GM23338 (cell line): ENCODE results near the gene CSRP2. TPM values are rescaled to one million over a fixed set of nuclear protein-coding genes. Genes with fewer than 3 reads are reported as not detected.

Experiments used
- ATAC-seq: fragments of 200-7000 bp; cut with Tn5 transposase; 3 replicates; pipeline ENCODE4 v1.9.1; 2020
- DNase-seq: peaks from one replicate; pipeline ENCODE4 v3.0.0-alpha.2; 2015; ENCODE audit warnings: low spot score
- H2AFZ ChIP-seq: fragments of 200-600 bp; sonication (generic); 2 replicates; pipeline ENCODE4 v1.8.0; 2016; ENCODE audit warnings: antibody characterized with exemption, mild to moderate bottlenecking, moderate library complexity
- H3F3A ChIP-seq: fragments of 200-600 bp; sonication (generic); replicated peaks from 2 replicates; pipeline ENCODE4 v1.8.0; 2017; ENCODE audit warnings: antibody characterized with exemption, mixed run types, low read depth
- H3K27ac ChIP-seq: fragments of 200-600 bp; sonication (generic); 2 replicates; pipeline ENCODE4 v1.6.1; 2016; ENCODE audit warnings: low read depth
- H3K27me3 ChIP-seq: fragments of 200-600 bp; sonication (generic); 2 replicates; pipeline ENCODE4 v1.8.0; 2016; ENCODE audit warnings: mild to moderate bottlenecking, mixed run types, moderate library complexity; ENCODE audit not compliant: insufficient read depth
- H3K36me3 ChIP-seq: fragments of 200-600 bp; sonication (generic); 2 replicates; pipeline ENCODE4 v1.8.0; 2016; ENCODE audit warnings: mild to moderate bottlenecking; ENCODE audit not compliant: insufficient read depth
- H3K4me1 ChIP-seq: fragments of 200-600 bp; sonication (generic); 2 replicates; pipeline ENCODE4 v1.8.0; 2016; ENCODE audit warnings: mild to moderate bottlenecking, moderate library complexity; ENCODE audit not compliant: insufficient read depth
- H3K4me2 ChIP-seq: fragments of 200-600 bp; sonication (generic); 2 replicates; pipeline ENCODE4 v1.7.1; 2017; ENCODE audit warnings: mixed run types
- H3K4me3 ChIP-seq: fragments of 200-600 bp; sonication (generic); 2 replicates; pipeline ENCODE4 v1.6.1; 2016; ENCODE audit warnings: mixed run types
- H3K79me2 ChIP-seq: fragments of 200-600 bp; sonication (generic); replicated peaks from 2 replicates; pipeline ENCODE4 v1.8.0; 2017; ENCODE audit warnings: mild to moderate bottlenecking; ENCODE audit not compliant: insufficient read depth
- H3K9me2 ChIP-seq: fragments of 200-600 bp; sonication (generic); 2 replicates; pipeline ENCODE4 v1.8.0; 2017; ENCODE audit not compliant: insufficient read depth
- H4K20me1 ChIP-seq: fragments of 200-600 bp; sonication (generic); replicated peaks from 2 replicates; pipeline ENCODE4 v1.8.0; 2017; ENCODE audit warnings: mild to moderate bottlenecking; ENCODE audit not compliant: insufficient read depth
- H3K27ac Mint-ChIP-seq: 2 replicates; pipeline ENCODE4 v1.8.0; 2020; ENCODE audit warnings: inconsistent platforms, mild to moderate bottlenecking, moderate library complexity, mixed read lengths
- H3K27me3 Mint-ChIP-seq: 3 replicates; pipeline ENCODE4 v1.8.0; 2022; ENCODE audit warnings: low read depth, mild to moderate bottlenecking, moderate library complexity, mixed read lengths, inconsistent platforms; ENCODE audit not compliant: insufficient read depth, poor library complexity
- H3K36me3 Mint-ChIP-seq: 3 replicates; pipeline ENCODE4 v1.8.0; 2021; ENCODE audit warnings: low read depth, mild to moderate bottlenecking, inconsistent platforms, moderate library complexity, mixed read lengths
- H3K4me1 Mint-ChIP-seq: 3 replicates; pipeline ENCODE4 v1.8.0; 2020; ENCODE audit warnings: mild to moderate bottlenecking, inconsistent platforms, mixed read lengths
- H3K4me3 Mint-ChIP-seq: 3 replicates; pipeline ENCODE4 v1.8.0; 2021; ENCODE audit warnings: moderate library complexity, mild to moderate bottlenecking, inconsistent platforms, mixed read lengths
- H3K9me3 Mint-ChIP-seq: 3 replicates; pipeline ENCODE4 v1.8.0; 2020; ENCODE audit warnings: moderate library complexity, mild to moderate bottlenecking, inconsistent platforms, mixed read lengths
- CREB1 ChIP-seq: fragments of 250-450 bp; sonication (Bioruptor Pico); IDR thresholded peaks from 2 replicates; pipeline ENCODE4 v1.5.0; 2020; ENCODE audit warnings: low read depth, mild to moderate bottlenecking, moderate library complexity
- CTCF ChIP-seq, 2 experiments: fragments of 200-600 bp in 1 of 2; sonication (generic) in 1 of 2; conservative IDR thresholded peaks; 2 replicates each; pipeline versions ENCODE4 v1.5.1 to v1.6.1; 2016 to 2017; ENCODE audit warnings: antibody characterized with exemption in 2 of 2, low read depth in 2 of 2, mild to moderate bottlenecking in 2 of 2, moderate library complexity in 1 of 2
- EZH2 ChIP-seq: fragments of 200-600 bp; sonication (generic); IDR thresholded peaks from one replicate; pipeline ENCODE4 v1.8.0; 2017; ENCODE audit warnings: antibody characterized with exemption, mild to moderate bottlenecking, low read depth; ENCODE audit not compliant: unreplicated experiment
- EZH2phosphoT487 ChIP-seq: fragments of 200-600 bp; sonication (generic); IDR thresholded peaks from one replicate; pipeline ENCODE4 v1.8.1; 2018; ENCODE audit warnings: antibody characterized with exemption; ENCODE audit not compliant: unreplicated experiment
- JUNB ChIP-seq: IDR thresholded peaks from one replicate; pipeline ENCODE4 v1.6.1; 2016; ENCODE audit warnings: antibody characterized with exemption; ENCODE audit not compliant: unreplicated experiment
- NANOG ChIP-seq: IDR thresholded peaks from 2 replicates; pipeline ENCODE4 v1.6.1; 2016; ENCODE audit warnings: antibody characterized with exemption, borderline replicate concordance
- POLR2AphosphoS5 ChIP-seq: IDR thresholded peaks from 2 replicates; pipeline ENCODE4 v1.6.1; 2016; ENCODE audit warnings: antibody characterized with exemption, low read depth
- REST ChIP-seq: IDR thresholded peaks from one replicate; pipeline ENCODE4 v1.6.1; 2018; ENCODE audit warnings: antibody characterized with exemption; ENCODE audit not compliant: unreplicated experiment
- STAT1 ChIP-seq: IDR thresholded peaks from one replicate; pipeline ENCODE4 v1.6.1; 2016; ENCODE audit warnings: antibody characterized with exemption; ENCODE audit not compliant: unreplicated experiment
- ZNF331 ChIP-seq: fragments of 250-450 bp; sonication (Bioruptor Pico); IDR thresholded peaks from 2 replicates; pipeline ENCODE4 v1.5.0; 2020; ENCODE audit warnings: low read depth, mild to moderate bottlenecking, moderate library complexity
- polyA plus RNA-seq: library from polyadenylated mRNA; unstranded; fragments of >200 nt; fragmentation: Nextera tagmentation; extraction: Ambion mirVana; gene quantifications from 2 replicates; pipeline ENCODE4 v1.2.1, GENCODE V29; 2016
- total RNA-seq: library from RNA; depleted of rRNA; stranded (reverse); fragments of >200 nt; shearing (Covaris generic); gene quantifications from 2 replicates; pipeline ENCODE4 v1.2.3, GENCODE V29; 2014

CSRP2 gene
- total and polyA plus RNA-seq, 2 experiments from 2014 or later: 166 to 315 TPM

GRCh38 chr12:76852106-76852505 lies 26.7 kb downstream of the CSRP2 start:
- ATAC-seq: no peak
- no peaks in the 10 kb centered on the region for H3K79me2 ChIP-seq
- H3K9me2 ChIP-seq: no peaks in the 10 kb centered on the region
- no peak overlapping the region for H3K27ac Mint-ChIP-seq
- H3K4me3 ChIP-seq: no peak overlapping the region
- H3K36me3 Mint-ChIP-seq: peaks cover 24% of the 10 kb centered on the region
- H3K27me3 Mint-ChIP-seq: no peaks in the 10 kb centered on the region
- no peaks in the 10 kb centered on the region; the same call in 1 of the 2 replicates for H4K20me1 ChIP-seq
- no peak overlapping the region for H3K27ac ChIP-seq
- no peak overlapping the region for H2AFZ ChIP-seq
- TF ChIP-seq EZH2phosphoT487 (no peak), CTCF (conservative IDR thresholded peaks at IDR 0.05; ENCODE audit: low read depth in 2 of 2) (no peak), JUNB (no peak), REST (no peak), STAT1 (no peak), ZNF331 (no peak)
- no peaks in the 10 kb centered on the region for H3K9me3 Mint-ChIP-seq
- H3K36me3 ChIP-seq: peaks cover 2% of the 10 kb centered on the region; the same call in 1 of the 2 replicates
- H3K27me3 ChIP-seq: no peaks in the 10 kb centered on the region
- no peak overlapping the region for H3K4me2 ChIP-seq
- H3K4me1 ChIP-seq: no peaks in the 10 kb centered on the region
- H3K4me1 Mint-ChIP-seq: no peaks in the 10 kb centered on the region; the same call in 2 of the 3 replicates
- H3K4me3 Mint-ChIP-seq: no peak overlapping the region
- no peaks in the 10 kb centered on the region for H3F3A ChIP-seq
- DNase-seq: no peak

- no peaks in the 10 kb centered on the region for H3K27me3 ChIP-seq
- Mint-ChIP-seq H3K27ac (no peak overlapping the region), H3K4me1 (no peaks in the 10 kb centered on the region), H3K36me3 (peaks cover 11% of the 10 kb centered on the region; the same call in 1 of the 3 replicates), H3K9me3 (no peaks in the 10 kb centered on the region), H3K27me3 (no peaks in the 10 kb centered on the region), H3K4me3 (no peak overlapping the region)
- DNase-seq (no peak), ATAC-seq (no peak)
- H3K9me2 ChIP-seq: no peaks in the 10 kb centered on the region
- H3K4me2 ChIP-seq: no peak overlapping the region
- no peaks in the 10 kb centered on the region for H3K79me2 ChIP-seq
- no peaks in the 10 kb centered on the region for H3K4me1 ChIP-seq
- H3K27ac ChIP-seq: no peak overlapping the region
- H2AFZ ChIP-seq: no peak overlapping the region
- H3K36me3 ChIP-seq: no peaks in the 10 kb centered on the region
- no peaks in the 10 kb centered on the region for H3F3A ChIP-seq
- no peak overlapping the region for H3K4me3 ChIP-seq
- no peaks in the 10 kb centered on the region for H4K20me1 ChIP-seq
- TF ChIP-seq STAT1: no peak
- TF ChIP-seq NANOG: no peak
- TF ChIP-seq JUNB: no peak
- TF ChIP-seq POLR2AphosphoS5: no peak
- no peak for TF ChIP-seq CREB1
- no peak for TF ChIP-seq EZH2
- no peak for TF ChIP-seq REST
- no peak for TF ChIP-seq ZNF331
Measured at GRCh38 chr12:76848132-76848531, 30.7 kb downstream of the CSRP2 start.
